Measurements from ENCODE around the gene OAS1. TPM values are rescaled to one million over a fixed set of nuclear protein-coding genes. Genes with fewer than 3 reads are reported as not detected.

Gene OAS1
- total RNA-seq, 1 experiment from 2014 or later, result 10.2 TPM

DNA sequence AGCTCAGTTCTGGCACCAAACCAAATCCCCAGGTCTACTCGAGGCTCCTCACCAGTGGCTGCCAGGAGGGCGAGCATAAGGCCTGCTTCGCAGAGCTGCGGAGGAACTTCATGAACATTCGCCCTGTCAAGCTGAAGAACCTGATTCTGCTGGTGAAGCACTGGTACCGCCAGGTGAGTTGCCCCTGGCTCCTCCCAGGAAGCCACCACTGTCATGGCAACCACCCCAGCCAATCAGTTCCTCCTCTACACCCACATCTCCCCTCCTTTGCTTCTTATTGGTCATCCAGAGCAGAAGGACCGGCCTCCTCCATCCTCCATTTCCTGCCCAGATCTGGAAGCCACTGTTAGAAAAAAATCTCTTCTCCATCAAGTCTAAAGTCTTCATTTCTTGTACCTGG is 54.3 kb downstream of the OAS1 start:
- Histone ChIP-seq H3K4me3 (ENCODE audit: low read length) (no peak overlapping the region), H3K27ac (ENCODE audit: low read length) (no peak overlapping the region), H3K79me2 (ENCODE audit: low read length) (no peaks in the 10 kb centered on the region), H3K9ac (ENCODE audit: low read length) (no peak overlapping the region), H3K36me3 (ENCODE audit: low read depth, low read length) (0 out of 2 replicates have a peak, but pooled peaks cover 8% of the 10 kb centered on the region), H3K9me3 (ENCODE audit: low read length) (no peaks in the 10 kb centered on the region), H3K27me3 (ENCODE audit: low read length) (no peaks in the 10 kb centered on the region), H3K4me1 (ENCODE audit: insufficient read depth, low read length) (no peaks in the 10 kb centered on the region), H2AFZ (ENCODE audit: low read length) (no peak overlapping the region), H3K9me2 (replicated peaks; ENCODE audit: low read length) (no peaks in the 10 kb centered on the region), H3F3A (ENCODE audit: low read length, unreplicated experiment) (no peaks in the 10 kb centered on the region), H3K4me2 (ENCODE audit: low read length) (no peak overlapping the region), H4K20me1 (ENCODE audit: low read length) (no peaks in the 10 kb centered on the region)
- TF ChIP-seq EZH2 (IDR thresholded peaks at IDR 0.05; ENCODE audit: low read length, unreplicated experiment) (no peak), EZH2phosphoT487 (IDR thresholded peaks at IDR 0.05; ENCODE audit: borderline replicate concordance, low read length) (no peak)
- TF ChIP-seq, protein P1, sequence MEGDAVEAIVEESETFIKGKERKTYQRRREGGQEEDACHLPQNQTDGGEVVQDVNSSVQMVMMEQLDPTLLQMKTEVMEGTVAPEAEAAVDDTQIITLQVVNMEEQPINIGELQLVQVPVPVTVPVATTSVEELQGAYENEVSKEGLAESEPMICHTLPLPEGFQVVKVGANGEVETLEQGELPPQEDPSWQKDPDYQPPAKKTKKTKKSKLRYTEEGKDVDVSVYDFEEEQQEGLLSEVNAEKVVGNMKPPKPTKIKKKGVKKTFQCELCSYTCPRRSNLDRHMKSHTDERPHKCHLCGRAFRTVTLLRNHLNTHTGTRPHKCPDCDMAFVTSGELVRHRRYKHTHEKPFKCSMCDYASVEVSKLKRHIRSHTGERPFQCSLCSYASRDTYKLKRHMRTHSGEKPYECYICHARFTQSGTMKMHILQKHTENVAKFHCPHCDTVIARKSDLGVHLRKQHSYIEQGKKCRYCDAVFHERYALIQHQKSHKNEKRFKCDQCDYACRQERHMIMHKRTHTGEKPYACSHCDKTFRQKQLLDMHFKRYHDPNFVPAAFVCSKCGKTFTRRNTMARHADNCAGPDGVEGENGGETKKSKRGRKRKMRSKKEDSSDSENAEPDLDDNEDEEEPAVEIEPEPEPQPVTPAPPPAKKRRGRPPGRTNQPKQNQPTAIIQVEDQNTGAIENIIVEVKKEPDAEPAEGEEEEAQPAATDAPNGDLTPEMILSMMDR (conservative IDR thresholded peaks at IDR 0.05; ENCODE audit: low read depth, low read length), result no peak
- CTCF ChIA-PET, result interaction anchor here (0.5 kb wide), 1 partner anchor 1136 kb away, joined by 3 read pairs; no protein-coding TSS in a partner anchor
- BruUV-seq (replicated peaks), result no TSS peak
- POLR2A ChIA-PET (ENCODE audit: unreplicated experiment), result no interaction called here
- no peak for ATAC-seq
- DNase-seq, result no peak
- intact Hi-C loops (cut with micrococcal nuclease), result no loop called here

DNA sequence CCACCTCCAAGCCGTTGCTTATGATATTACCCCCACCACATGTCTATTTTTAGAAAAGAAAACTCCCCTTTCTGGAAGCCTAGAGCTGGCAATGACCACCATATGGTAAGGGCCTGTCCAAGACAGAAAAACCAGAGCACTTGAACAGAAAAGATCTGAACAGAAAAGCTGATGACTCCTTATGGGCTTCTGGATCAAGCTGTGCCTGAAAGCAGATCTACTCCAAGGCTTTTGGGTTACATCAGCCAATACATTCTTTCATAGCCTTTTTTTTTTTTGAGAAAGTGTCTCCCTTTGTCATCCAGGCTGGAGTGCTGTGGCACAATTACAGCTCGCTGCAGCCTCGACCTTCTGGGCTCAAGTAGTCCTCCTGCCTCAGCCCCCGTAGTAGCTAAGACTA is 54.8 kb downstream of the OAS1 start:
- ATAC-seq, result no peak
- TF ChIP-seq EZH2 (IDR thresholded peaks at IDR 0.05; ENCODE audit: low read length, unreplicated experiment) (no peak), EZH2phosphoT487 (IDR thresholded peaks at IDR 0.05; ENCODE audit: borderline replicate concordance, low read length) (no peak)
- TF ChIP-seq, protein P1 (conservative IDR thresholded peaks at IDR 0.05; ENCODE audit: low read depth, low read length), result no peak
- Histone ChIP-seq H3K79me2 (ENCODE audit: low read length) (no peaks in the 10 kb centered on the region), H3F3A (ENCODE audit: low read length, unreplicated experiment) (no peaks in the 10 kb centered on the region), H3K4me1 (ENCODE audit: insufficient read depth, low read length) (no peaks in the 10 kb centered on the region), H3K9me2 (replicated peaks; ENCODE audit: low read length) (no peaks in the 10 kb centered on the region), H3K9ac (ENCODE audit: low read length) (no peak overlapping the region), H3K4me3 (ENCODE audit: low read length) (no peak overlapping the region), H3K9me3 (ENCODE audit: low read length) (no peaks in the 10 kb centered on the region), H3K27me3 (ENCODE audit: low read length) (no peaks in the 10 kb centered on the region), H3K36me3 (ENCODE audit: low read depth, low read length) (0 out of 2 replicates have a peak, but pooled peaks cover 8% of the 10 kb centered on the region), H3K27ac (ENCODE audit: low read length) (no peak overlapping the region), H3K4me2 (ENCODE audit: low read length) (no peak overlapping the region), H2AFZ (ENCODE audit: low read length) (no peak overlapping the region), H4K20me1 (ENCODE audit: low read length) (no peaks in the 10 kb centered on the region)
- CTCF ChIA-PET, result no interaction called here
- no peak for DNase-seq
- intact Hi-C loops (cut with micrococcal nuclease), result no loop called here
- POLR2A ChIA-PET (ENCODE audit: unreplicated experiment), result no interaction called here
- BruUV-seq (replicated peaks), result no TSS peak

DNA sequence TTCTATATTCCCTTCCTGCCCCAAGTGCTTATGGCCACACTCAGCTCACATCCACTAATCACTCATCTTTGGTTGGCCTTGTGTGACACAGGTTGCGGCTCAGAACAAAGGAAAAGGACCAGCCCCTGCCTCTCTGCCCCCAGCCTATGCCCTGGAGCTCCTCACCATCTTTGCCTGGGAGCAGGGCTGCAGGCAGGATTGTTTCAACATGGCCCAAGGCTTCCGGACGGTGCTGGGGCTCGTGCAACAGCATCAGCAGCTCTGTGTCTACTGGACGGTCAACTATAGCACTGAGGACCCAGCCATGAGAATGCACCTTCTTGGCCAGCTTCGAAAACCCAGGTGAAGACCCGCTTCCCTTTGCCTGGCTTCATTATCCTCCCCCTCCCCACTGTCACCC is 55.8 kb downstream of the OAS1 start:
- no peak overlapping the region for H2AFZ ChIP-seq (ENCODE audit: low read length)
- H3K4me3 ChIP-seq (ENCODE audit: low read length), result no peak overlapping the region
- H3K27me3 ChIP-seq (ENCODE audit: low read length), result no peaks in the 10 kb centered on the region
- TF ChIP-seq, protein P1 (conservative IDR thresholded peaks at IDR 0.05; ENCODE audit: low read depth, low read length), result no peak
- TF ChIP-seq EZH2 (IDR thresholded peaks at IDR 0.05; ENCODE audit: low read length, unreplicated experiment) (no peak), EZH2phosphoT487 (IDR thresholded peaks at IDR 0.05; ENCODE audit: borderline replicate concordance, low read length) (no peak)
- H4K20me1 ChIP-seq (ENCODE audit: low read length), result no peaks in the 10 kb centered on the region
- H3K4me1 ChIP-seq (ENCODE audit: insufficient read depth, low read length), result no peaks in the 10 kb centered on the region
- intact Hi-C loops (cut with micrococcal nuclease), result no loop called here
- no peaks in the 10 kb centered on the region for H3K79me2 ChIP-seq (ENCODE audit: low read length)
- POLR2A ChIA-PET (ENCODE audit: unreplicated experiment), result no interaction called here
- H3K36me3 ChIP-seq (ENCODE audit: low read depth, low read length), result peaks cover 8% of the 10 kb centered on the region; the same call in 1 of the 2 replicates
- H3K9me2 ChIP-seq (replicated peaks; ENCODE audit: low read length), result no peaks in the 10 kb centered on the region
- ATAC-seq (no peak), DNase-seq (no peak)
- H3K4me2 ChIP-seq (ENCODE audit: low read length), result no peak overlapping the region
- H3K27ac ChIP-seq (ENCODE audit: low read length), result no peak overlapping the region
- no TSS peak for BruUV-seq (replicated peaks)
- CTCF ChIA-PET, result no interaction called here
- no peaks in the 10 kb centered on the region for H3K9me3 ChIP-seq (ENCODE audit: low read length)
- H3F3A ChIP-seq (ENCODE audit: low read length, unreplicated experiment), result no peaks in the 10 kb centered on the region
- no peak overlapping the region for H3K9ac ChIP-seq (ENCODE audit: low read length)

Data from PC-3 (cell line).